DND-41 (cell line): ENCODE measurements around the gene NISCH.

ENCODE experiments used
- ATAC-seq: fragments of 200-7000 bp; cut with Tn5 transposase; 3 replicates; pipeline ENCODE4 v1.9.1; 2021; ENCODE audit warnings: low read depth; ENCODE audit not compliant: insufficient read depth
- DNase-seq: peaks from one replicate; pipeline ENCODE4 v3.0.0-alpha.2; 2020
- H2AFZ ChIP-seq: 2 replicates; pipeline ENCODE4 v1.6.0; 2012; ENCODE audit warnings: low read depth, low read length
- H3K27ac ChIP-seq: 2 replicates; pipeline ENCODE4 v1.5.1; 2012; ENCODE audit warnings: low read length, inconsistent platforms
- H3K27me3 ChIP-seq: fragments of 200-600 bp; sonication (generic); 2 replicates; pipeline ENCODE4 v1.6.0; 2012; ENCODE audit warnings: low read length, mild to moderate bottlenecking, inconsistent platforms; ENCODE audit not compliant: insufficient read depth, poor library complexity
- H3K36me3 ChIP-seq: 2 replicates; pipeline ENCODE4 v1.5.1; 2012; ENCODE audit warnings: low read length, inconsistent platforms; ENCODE audit not compliant: insufficient read depth
- H3K4me1 ChIP-seq: 2 replicates; pipeline ENCODE4 v1.5.1; 2012; ENCODE audit warnings: mild to moderate bottlenecking, low read length; ENCODE audit not compliant: insufficient read depth
- H3K4me2 ChIP-seq: 2 replicates; pipeline ENCODE4 v1.6.0; 2012; ENCODE audit warnings: mild to moderate bottlenecking, moderate library complexity, low read length, inconsistent platforms; ENCODE audit not compliant: insufficient read depth
- H3K4me3 ChIP-seq, 2 experiments: fragments of 200-600 bp in 1 of 2; shearing (Covaris generic) in 1 of 2; 2 replicates each; pipeline ENCODE4 v1.5.1; 2012 to 2016; ENCODE audit warnings: inconsistent platforms in 2 of 2, low read length in 2 of 2, mild to moderate bottlenecking in 2 of 2, low read depth in 1 of 2, moderate library complexity in 1 of 2
- H3K79me2 ChIP-seq: 2 replicates; pipeline ENCODE4 v1.6.0; 2012; ENCODE audit warnings: low read length, inconsistent platforms; ENCODE audit not compliant: insufficient read depth
- H3K9ac ChIP-seq: 2 replicates; pipeline ENCODE4 v1.6.0; 2012; ENCODE audit warnings: low read depth, mild to moderate bottlenecking, inconsistent platforms, low read length, moderate library complexity
- H3K9me3 ChIP-seq: 2 replicates; pipeline ENCODE4 v1.5.1; 2012; ENCODE audit warnings: low read length, moderate library complexity, mild to moderate bottlenecking, inconsistent platforms; ENCODE audit not compliant: insufficient read depth, severe bottlenecking
- H4K20me1 ChIP-seq: 2 replicates; pipeline ENCODE4 v1.6.0; 2012; ENCODE audit warnings: low read length; ENCODE audit not compliant: insufficient read depth
- CTCF ChIP-seq: IDR thresholded peaks from 2 replicates; pipeline ENCODE4 v1.5.1; 2012; ENCODE audit warnings: borderline replicate concordance, low read length, moderate library complexity, mild to moderate bottlenecking; ENCODE audit not compliant: poor library complexity, severe bottlenecking; ENCODE audit errors: extremely low read depth
- EZH2 ChIP-seq: IDR thresholded peaks from 3 replicates; pipeline ENCODE4 v1.6.1; 2012; ENCODE audit warnings: borderline replicate concordance, low read depth, mild to moderate bottlenecking, moderate library complexity, low read length, inconsistent platforms; ENCODE audit not compliant: severe bottlenecking

Gene NISCH

DNA sequence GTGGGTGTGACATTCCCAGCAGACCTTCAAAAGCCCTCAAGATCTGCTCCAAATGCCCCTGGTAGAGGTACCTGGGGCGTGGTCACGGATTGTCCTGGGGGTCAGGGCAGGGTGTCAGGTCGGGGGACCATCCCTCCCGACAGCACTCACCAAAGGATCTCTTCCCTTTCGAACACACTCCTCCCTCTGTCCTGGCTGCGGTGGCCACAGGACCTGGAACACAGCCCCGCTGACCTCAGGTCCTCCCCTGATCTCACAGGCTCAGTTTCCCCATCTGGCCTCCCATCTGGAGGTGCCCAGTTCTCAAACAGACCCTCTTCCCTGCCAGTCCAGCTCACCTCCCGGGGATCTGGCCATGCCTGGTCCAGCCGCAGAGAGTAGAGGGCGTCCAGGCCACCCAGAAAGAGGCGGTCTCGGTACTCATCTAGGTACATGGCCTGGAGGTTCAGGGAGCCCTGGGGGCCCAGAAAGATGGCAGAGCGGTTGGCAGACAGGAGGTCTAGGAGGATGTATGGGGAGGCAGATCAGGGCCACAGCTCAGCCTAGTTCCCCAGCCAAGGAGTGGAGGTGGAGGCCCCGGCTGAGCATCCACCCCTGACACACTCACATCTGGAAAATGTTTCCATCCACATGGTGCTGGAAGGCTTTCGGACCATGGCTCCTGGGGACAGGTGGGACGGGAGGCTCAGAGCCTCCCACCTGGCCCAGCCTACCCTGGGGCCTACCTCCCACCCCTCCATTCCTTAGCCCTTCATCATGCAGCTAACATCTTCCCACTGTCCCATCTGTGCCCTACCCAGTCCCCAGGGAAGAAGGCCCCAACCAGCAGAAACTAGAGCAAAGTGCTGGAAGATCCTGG is 12.8 kb upstream of the NISCH start:
- no peak overlapping the region for H3K9ac ChIP-seq
- H3K79me2 ChIP-seq, result no peaks in the 10 kb centered on the region
- no peaks in the 10 kb centered on the region for H3K27me3 ChIP-seq
- no peak for DNase-seq
- H4K20me1 ChIP-seq, result no peaks in the 10 kb centered on the region
- H3K36me3 ChIP-seq, result no peaks in the 10 kb centered on the region
- H3K4me2 ChIP-seq, result no peak overlapping the region
- no peak overlapping the region for H3K4me3 ChIP-seq
- 0 out of 2 replicates have a peak, but pooled peaks cover 4% of the 10 kb centered on the region for H3K4me1 ChIP-seq
- no peak overlapping the region for H3K27ac ChIP-seq
- TF ChIP-seq CTCF (no peak), EZH2 (no peak)
- H2AFZ ChIP-seq, result no peak overlapping the region
- H3K9me3 ChIP-seq, result no peaks in the 10 kb centered on the region
- ATAC-seq, result no peak

DNA sequence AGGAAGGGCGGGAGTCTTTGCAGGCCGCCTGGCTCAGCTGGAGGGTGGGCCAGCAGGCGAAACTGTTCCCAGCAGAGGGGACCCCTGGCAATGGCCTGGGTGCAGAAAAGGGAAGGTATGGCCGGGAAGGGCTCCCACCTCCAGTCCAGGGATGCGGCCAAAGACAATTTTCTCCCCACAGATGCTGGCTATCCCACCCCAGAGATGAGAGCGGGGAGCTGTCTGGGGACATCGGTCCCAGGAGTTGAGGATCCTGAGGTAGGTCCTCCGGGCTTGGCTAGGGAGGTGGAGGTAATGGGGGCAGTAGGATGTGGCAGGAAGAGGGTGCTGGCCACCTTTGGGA is 12.2 kb upstream of the NISCH start:
- Histone ChIP-seq H3K9me3 (no peaks in the 10 kb centered on the region), H3K36me3 (no peaks in the 10 kb centered on the region), H4K20me1 (no peaks in the 10 kb centered on the region), H2AFZ (no peak overlapping the region), H3K79me2 (no peaks in the 10 kb centered on the region), H3K4me1 (0 out of 2 replicates have a peak, but pooled peaks cover 4% of the 10 kb centered on the region), H3K4me3 (no peak overlapping the region), H3K27ac (no peak overlapping the region), H3K27me3 (no peaks in the 10 kb centered on the region), H3K4me2 (no peak overlapping the region), H3K9ac (no peak overlapping the region)
- DNase-seq (no peak), ATAC-seq (no peak)
- TF ChIP-seq CTCF, result no peak
- TF ChIP-seq EZH2, result no peak

DNA sequence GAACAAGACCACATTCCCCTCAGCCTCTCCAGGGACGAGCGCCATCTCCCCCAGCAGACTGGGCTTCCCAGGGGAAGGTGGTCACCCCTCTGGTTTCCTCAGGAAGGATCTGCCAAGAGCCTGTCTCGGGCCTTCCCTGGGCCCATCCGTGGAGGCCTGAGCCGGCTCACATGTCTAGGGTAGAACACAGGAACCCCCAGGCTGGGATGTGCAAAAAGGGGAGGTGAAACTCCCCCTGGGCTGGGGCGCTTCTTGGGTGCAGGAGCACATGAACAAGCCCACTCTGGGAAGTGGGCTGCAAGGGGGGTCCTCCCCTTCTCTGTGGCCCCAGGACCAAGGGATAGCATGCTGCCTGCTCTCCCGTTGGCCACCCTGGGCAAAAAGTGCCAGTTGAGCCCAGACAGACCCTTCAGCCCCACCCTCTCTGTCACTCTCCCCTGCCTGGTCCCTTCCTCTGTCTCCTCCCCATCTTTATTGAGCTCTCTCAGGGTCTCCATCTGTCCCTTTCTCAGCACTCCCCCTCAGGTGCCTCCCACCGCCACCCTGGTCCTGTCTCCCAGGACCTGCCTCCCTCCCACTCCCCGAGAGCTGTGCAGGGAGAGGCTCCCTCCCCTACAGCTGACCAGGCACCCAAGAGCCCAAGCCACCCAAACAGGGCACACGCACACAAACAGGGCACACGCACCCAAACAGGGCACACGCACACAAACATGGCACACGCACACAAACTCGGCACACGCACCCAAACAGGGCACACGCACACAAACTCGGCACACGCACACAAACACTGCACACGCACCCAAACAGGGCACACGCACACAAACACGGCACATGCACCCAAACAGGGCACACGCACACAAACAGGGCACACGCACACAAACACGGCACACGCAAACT is 11.4 kb upstream of the NISCH start:
- H3K4me2 ChIP-seq, result no peak overlapping the region
- H3K9me3 ChIP-seq, result no peaks in the 10 kb centered on the region
- ATAC-seq, result no peak
- no peak for DNase-seq
- H2AFZ ChIP-seq, result no peak overlapping the region
- H3K79me2 ChIP-seq, result no peaks in the 10 kb centered on the region
- 0 out of 2 replicates have a peak, but pooled peaks cover 4% of the 10 kb centered on the region for H3K4me1 ChIP-seq
- no peak overlapping the region for H3K27ac ChIP-seq
- TF ChIP-seq EZH2 (no peak), CTCF (no peak)
- H3K27me3 ChIP-seq, result no peaks in the 10 kb centered on the region
- H4K20me1 ChIP-seq, result no peaks in the 10 kb centered on the region
- no peaks in the 10 kb centered on the region for H3K36me3 ChIP-seq
- H3K4me3 ChIP-seq, result no peak overlapping the region
- no peak overlapping the region for H3K9ac ChIP-seq
